OCI-LY3 (cell line): ENCODE data around the gene DIPK1B.

ENCODE experiments used
- H2AFZ ChIP-seq: fragments of 200-600, 300-600 bp; shearing (Covaris generic); 2 replicates; pipeline ENCODE4 v1.6.0; 2014; ENCODE audit warnings: antibody characterized with exemption, low read depth, low read length
- H3K27ac ChIP-seq: fragments of 200-600, 300-600 bp; sonication (generic); 2 replicates; pipeline ENCODE4 v1.5.1; 2014; ENCODE audit warnings: mild to moderate bottlenecking, low read length, moderate library complexity, mixed read lengths
- H3K27me3 ChIP-seq: fragments of 200-600, 300-600 bp; sonication (generic); 2 replicates; pipeline ENCODE4 v1.6.1; 2014; ENCODE audit warnings: low read depth, low read length, mixed read lengths
- H3K36me3 ChIP-seq: fragments of 200-600, 300-600 bp; sonication (generic); replicated peaks from 2 replicates; pipeline ENCODE3; 2014; ENCODE audit warnings: low read depth, low read length, mixed read lengths
- H3K4me1 ChIP-seq: fragments of 300-600, 200-600 bp; sonication (generic); 2 replicates; pipeline ENCODE4 v1.6.1; 2014; ENCODE audit warnings: low read length, mixed read lengths
- H3K4me2 ChIP-seq: fragments of 200-600, 300-600 bp; sonication (generic); 2 replicates; pipeline ENCODE4 v1.6.1; 2014; ENCODE audit warnings: low read length, mixed read lengths
- H3K4me3 ChIP-seq: fragments of 300-600, 200-600 bp; sonication (generic); 2 replicates; pipeline ENCODE4 v1.5.1; 2014; ENCODE audit warnings: antibody characterized with exemption, mild to moderate bottlenecking, low read length, moderate library complexity
- H3K79me2 ChIP-seq: fragments of 300-600, 200-600 bp; shearing (Covaris generic); 2 replicates; pipeline ENCODE4 v1.6.1; 2014; ENCODE audit warnings: mild to moderate bottlenecking, low read length, mixed read lengths
- H3K9ac ChIP-seq: fragments of 300-600, 200-600 bp; shearing (Covaris generic); 2 replicates; pipeline ENCODE4 v1.6.0; 2014; ENCODE audit warnings: mild to moderate bottlenecking, low read length, moderate library complexity
- H3K9me3 ChIP-seq: fragments of 200-600, 300-600 bp; shearing (Covaris generic); 2 replicates; pipeline ENCODE4 v1.6.1; 2014; ENCODE audit warnings: low read length, mixed read lengths; ENCODE audit not compliant: insufficient read depth
- H4K20me1 ChIP-seq: fragments of 200-600, 300-600 bp; sonication (generic); 2 replicates; pipeline ENCODE4 v1.6.1; 2016; ENCODE audit warnings: low read length, mixed read lengths; ENCODE audit not compliant: insufficient read depth
- CTCF ChIP-seq: fragments of 200-600, 300-600 bp; sonication (generic); IDR thresholded peaks from 2 replicates; pipeline ENCODE4 v1.5.1; 2014; ENCODE audit warnings: antibody characterized with exemption, low read length, low read depth
- EZH2phosphoT487 ChIP-seq: fragments of 200-600 bp; shearing (Covaris generic); IDR thresholded peaks from 2 replicates; pipeline ENCODE4 v1.6.1; 2018; ENCODE audit warnings: antibody characterized with exemption, mixed run types, low read depth

The DIPK1B gene

GRCh38 chr9:136688274-136689107, 23.9 kb upstream of the DIPK1B start:
- Histone ChIP-seq H2AFZ (no peak overlapping the region), H3K27ac (peak overlapping the region; percentile 70), H3K4me1 (peaks cover 18% of the 10 kb centered on the region), H3K9me3 (no peaks in the 10 kb centered on the region), H3K9ac (peak overlapping the region; percentile 85), H3K36me3 (no peaks in the 10 kb centered on the region), H3K4me3 (peak overlapping the region; percentile 82), H4K20me1 (peaks cover 20% of the 10 kb centered on the region), H3K79me2 (peaks cover 12% of the 10 kb centered on the region; the same call in 1 of the 2 replicates), H3K4me2 (peak overlapping the region; percentile 88), H3K27me3 (no peaks in the 10 kb centered on the region)
- TF ChIP-seq CTCF (no peak), EZH2phosphoT487 (no peak)

GRCh38 chr9:136689108-136689460, 23.3 kb upstream of the DIPK1B start:
- H4K20me1 ChIP-seq: peaks cover 16% of the 10 kb centered on the region; the same call in 1 of the 2 replicates
- H2AFZ ChIP-seq: no peak overlapping the region
- H3K36me3 ChIP-seq: no peaks in the 10 kb centered on the region
- TF ChIP-seq CTCF (no peak), EZH2phosphoT487 (no peak)
- H3K4me3 ChIP-seq: no peak overlapping the region
- 0 out of 2 replicates have a peak, but pooled peaks cover 2% of the 10 kb centered on the region for H3K27me3 ChIP-seq
- no peak overlapping the region for H3K9ac ChIP-seq
- H3K79me2 ChIP-seq: peaks cover 12% of the 10 kb centered on the region; the same call in 1 of the 2 replicates
- H3K4me1 ChIP-seq: peaks cover 23% of the 10 kb centered on the region
- H3K27ac ChIP-seq: no peak overlapping the region
- peak overlapping the region; percentile 88; the same call in 1 of the 2 replicates for H3K4me2 ChIP-seq
- H3K9me3 ChIP-seq: no peaks in the 10 kb centered on the region

- Histone ChIP-seq H3K4me1 (peaks cover 27% of the 10 kb centered on the region), H3K9ac (no peak overlapping the region), H3K36me3 (no peaks in the 10 kb centered on the region), H3K27me3 (0 out of 2 replicates have a peak, but pooled peaks cover 2% of the 10 kb centered on the region), H3K9me3 (no peaks in the 10 kb centered on the region), H3K4me3 (no peak overlapping the region), H2AFZ (no peak overlapping the region), H4K20me1 (peaks cover 9% of the 10 kb centered on the region; the same call in 1 of the 2 replicates), H3K27ac (no peak overlapping the region), H3K4me2 (no peak overlapping the region), H3K79me2 (peaks cover 12% of the 10 kb centered on the region; the same call in 1 of the 2 replicates)
- TF ChIP-seq EZH2phosphoT487: no peak
- TF ChIP-seq CTCF: no peak
Measured at GRCh38 chr9:136690104-136690805, 22.1 kb upstream of the DIPK1B start.

- TF ChIP-seq CTCF (no peak), EZH2phosphoT487 (no peak)
- H4K20me1 ChIP-seq: peaks cover 3% of the 10 kb centered on the region; the same call in 1 of the 2 replicates
- H3K4me1 ChIP-seq: peaks cover 33% of the 10 kb centered on the region
- H3K4me3 ChIP-seq: no peak overlapping the region
- peaks cover 6% of the 10 kb centered on the region; the same call in 1 of the 2 replicates for H3K27me3 ChIP-seq
- no peak overlapping the region for H3K27ac ChIP-seq
- no peak overlapping the region for H3K4me2 ChIP-seq
- H3K36me3 ChIP-seq: no peaks in the 10 kb centered on the region
- H3K79me2 ChIP-seq: peaks cover 7% of the 10 kb centered on the region; the same call in 1 of the 2 replicates
- H3K9me3 ChIP-seq: no peaks in the 10 kb centered on the region
- H3K9ac ChIP-seq: no peak overlapping the region
- no peak overlapping the region for H2AFZ ChIP-seq
Measured at GRCh38 chr9:136690806-136691261, 21.5 kb upstream of the DIPK1B start.
